ENCODE measurements around the gene FAM124A. TPM values are rescaled to one million over a fixed set of nuclear protein-coding genes. Genes with fewer than 3 reads are reported as not detected.

The FAM124A gene
- total and polyA plus RNA-seq, 12 donors = 0.78 to 11.7 (median 3.4) TPM

DNA sequence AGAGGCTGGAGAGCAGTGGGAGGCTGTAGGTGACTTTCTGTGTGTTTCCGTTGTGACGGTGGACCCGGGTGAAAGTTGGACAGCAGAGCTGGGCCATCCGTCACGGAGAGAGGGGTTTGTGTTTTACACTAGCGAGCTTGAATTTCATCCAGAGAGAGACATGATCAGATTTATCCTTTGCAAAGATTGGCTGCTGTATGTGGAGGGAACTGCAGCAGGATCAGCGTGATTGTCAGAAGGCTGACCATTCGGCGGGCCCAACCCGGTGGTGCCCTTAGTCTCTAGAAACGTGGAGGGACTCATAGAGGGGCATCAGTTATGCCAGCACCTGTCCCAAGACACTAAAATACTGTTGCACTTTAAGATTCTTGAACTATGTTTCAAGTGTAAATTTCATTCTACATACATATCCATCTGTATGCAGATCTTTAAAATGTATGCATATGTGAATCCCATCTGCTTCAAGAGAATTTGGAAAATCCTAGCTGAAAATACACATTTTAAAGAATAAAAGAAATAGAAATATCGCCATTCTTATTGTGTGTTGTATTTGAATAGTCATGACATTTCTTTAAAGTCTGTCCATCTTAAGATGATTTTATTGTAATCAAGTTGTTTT is 7.0 kb downstream of the FAM124A start:
- Histone ChIP-seq H3K27ac (no peak overlapping the region), H3K36me3 (replicated peaks in 1 of 2) (no peaks in the 10 kb centered on the region), H3K4me1 (replicated peaks in 1 of 2) (peaks cover 5 to 16% of the 10 kb centered on the region in 2 donors), H3K9me3 (replicated peaks in 1 of 3) (no peaks in the 10 kb centered on the region), H3K4me3 (no peak overlapping the region), H3K27me3 (no peaks in the 10 kb centered on the region)
- DNase-seq = no peak
- intact Hi-C loops (cut with DNase I) = no loop called here
- TF ChIP-seq, protein P1, sequence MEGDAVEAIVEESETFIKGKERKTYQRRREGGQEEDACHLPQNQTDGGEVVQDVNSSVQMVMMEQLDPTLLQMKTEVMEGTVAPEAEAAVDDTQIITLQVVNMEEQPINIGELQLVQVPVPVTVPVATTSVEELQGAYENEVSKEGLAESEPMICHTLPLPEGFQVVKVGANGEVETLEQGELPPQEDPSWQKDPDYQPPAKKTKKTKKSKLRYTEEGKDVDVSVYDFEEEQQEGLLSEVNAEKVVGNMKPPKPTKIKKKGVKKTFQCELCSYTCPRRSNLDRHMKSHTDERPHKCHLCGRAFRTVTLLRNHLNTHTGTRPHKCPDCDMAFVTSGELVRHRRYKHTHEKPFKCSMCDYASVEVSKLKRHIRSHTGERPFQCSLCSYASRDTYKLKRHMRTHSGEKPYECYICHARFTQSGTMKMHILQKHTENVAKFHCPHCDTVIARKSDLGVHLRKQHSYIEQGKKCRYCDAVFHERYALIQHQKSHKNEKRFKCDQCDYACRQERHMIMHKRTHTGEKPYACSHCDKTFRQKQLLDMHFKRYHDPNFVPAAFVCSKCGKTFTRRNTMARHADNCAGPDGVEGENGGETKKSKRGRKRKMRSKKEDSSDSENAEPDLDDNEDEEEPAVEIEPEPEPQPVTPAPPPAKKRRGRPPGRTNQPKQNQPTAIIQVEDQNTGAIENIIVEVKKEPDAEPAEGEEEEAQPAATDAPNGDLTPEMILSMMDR (IDR thresholded peaks at IDR 0.05) = no peak
- no peak for TF ChIP-seq POLR2A (IDR thresholded peaks at IDR 0.05)
- 89 to 94% (median 93%) methylated on average over 12 of the region's 12 CpGs for WGBS, 4 donors

DNA sequence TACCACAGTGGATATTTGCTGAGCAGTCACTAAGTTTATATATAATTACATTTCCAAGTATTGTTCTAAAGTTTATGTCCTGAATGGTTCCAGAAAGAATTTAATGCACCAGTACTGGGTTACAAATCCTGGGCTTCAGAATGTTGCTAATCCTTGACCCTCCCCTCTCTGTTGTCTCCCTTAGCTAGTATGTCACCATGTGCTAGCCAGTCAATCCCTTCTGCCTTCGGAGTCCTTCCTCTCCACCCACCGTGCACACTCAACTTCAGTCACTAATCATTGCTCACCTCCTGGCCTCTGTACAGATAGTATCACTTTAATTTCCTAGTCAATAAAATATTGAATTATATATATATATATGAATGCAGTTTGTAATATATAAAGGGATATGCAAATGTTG is 7.5 kb downstream of the FAM124A start:
- Histone ChIP-seq H3K27ac (no peak overlapping the region), H3K4me3 (no peak overlapping the region), H3K4me1 (replicated peaks in 1 of 2) (peaks cover 5 to 16% of the 10 kb centered on the region in 2 donors), H3K27me3 (no peaks in the 10 kb centered on the region), H3K36me3 (replicated peaks in 1 of 2) (no peaks in the 10 kb centered on the region), H3K9me3 (replicated peaks in 1 of 3) (no peaks in the 10 kb centered on the region)
- no peak for TF ChIP-seq POLR2A (IDR thresholded peaks at IDR 0.05)
- TF ChIP-seq, protein P1 (IDR thresholded peaks at IDR 0.05) = no peak
- intact Hi-C loops (cut with DNase I) = no loop called here
- DNase-seq = no peak
- WGBS, 4 donors = 42 to 53% (median 45%) methylated on average over 2 of the region's 2 CpGs

GRCh38 chr13:51230477-51231105 is 8.4 kb downstream of the FAM124A start:
- 11 to 26% (median 19%) methylated on average over 6 to 8 of the region's 8 CpGs for WGBS, 4 donors
- H3K4me1 ChIP-seq (replicated peaks in 1 of 2) = peaks cover 5 to 16% of the 10 kb centered on the region in 2 donors
- DNase-seq = peak; percentile 36 to 90 (median 78)

GRCh38 chr13:51231456-51231855 is 9.3 kb downstream of the FAM124A start:
- Histone ChIP-seq H3K27me3 (no peaks in the 10 kb centered on the region), H3K9me3 (replicated peaks in 1 of 3) (no peaks in the 10 kb centered on the region), H3K36me3 (replicated peaks in 1 of 2) (no peaks in the 10 kb centered on the region), H3K4me1 (replicated peaks in 1 of 2) (peaks cover 5 to 20% of the 10 kb centered on the region in 2 donors), H3K27ac (peak overlapping the region in 2 of 5 donors; percentile 68 to 78), H3K4me3 (no peak overlapping the region)
- no peak for DNase-seq
- WGBS, 4 donors = 90 to 100% (median 96%) methylated on average over 2 of the region's 2 CpGs
- intact Hi-C loops (cut with DNase I) = no loop called here
- TF ChIP-seq, protein P1 (IDR thresholded peaks at IDR 0.05) = no peak
- TF ChIP-seq POLR2A (IDR thresholded peaks at IDR 0.05) = no peak

More at GRCh38 chr13:51230477-51231105, 8.4 kb downstream of the FAM124A start:
- H3K9me3 ChIP-seq (replicated peaks in 1 of 3) = no peaks in the 10 kb centered on the region
- peak overlapping the region in 4 of 5 donors; percentile 46 to 78 (median 58) for H3K27ac ChIP-seq
- no peaks in the 10 kb centered on the region for H3K36me3 ChIP-seq (replicated peaks in 1 of 2)
- H3K4me3 ChIP-seq = peak overlapping the region in 1 of 4 donors; percentile 39
- TF ChIP-seq POLR2A (IDR thresholded peaks at IDR 0.05) = peak in 1 of 2 donors; percentile 24
- TF ChIP-seq, protein P1 (IDR thresholded peaks at IDR 0.05) = no peak
- no peaks in the 10 kb centered on the region for H3K27me3 ChIP-seq
- intact Hi-C loops (cut with DNase I) = no loop called here
